Activated naive CD8-positive, alpha-beta T cell treated with anti-CD3 and anti-CD28 coated beads, Interleukin-2, amount 50 U/mL, for 24 hours (primary cell): ENCODE results near the gene ST6GALNAC2.

Experiments
- ATAC-seq: fragments of 150-1000 bp; cut with Tn5 transposase; one replicate; pipeline ENCODE4 v1.10.0; 2021
- DNase-seq: peaks from one replicate; pipeline ENCODE4 v3.0.0; 2021
- H3K27ac Mint-ChIP-seq: one replicate; pipeline ENCODE4 v1.8.0; 2021; ENCODE audit warnings: mild to moderate bottlenecking, mixed read lengths
- H3K27me3 Mint-ChIP-seq: one replicate; pipeline ENCODE4 v1.8.0; 2021; ENCODE audit warnings: mixed read lengths
- H3K36me3 Mint-ChIP-seq: one replicate; pipeline ENCODE4 v1.8.0; 2021; ENCODE audit warnings: low read depth, mixed read lengths
- H3K4me1 Mint-ChIP-seq: one replicate; pipeline ENCODE4 v1.8.0; 2021; ENCODE audit warnings: mixed read lengths
- H3K4me3 Mint-ChIP-seq: one replicate; pipeline ENCODE4 v1.8.0; 2021; ENCODE audit warnings: mild to moderate bottlenecking, moderate library complexity, mixed read lengths
- H3K9me3 Mint-ChIP-seq: one replicate; pipeline ENCODE4 v1.8.0; 2021; ENCODE audit warnings: mixed read lengths

ST6GALNAC2 gene

GRCh38 chr17:76517638-76518038 lies 68.0 kb downstream of the ST6GALNAC2 start:
- Mint-ChIP-seq H3K4me1 (peaks cover 47% of the 10 kb centered on the region), H3K9me3 (no peaks in the 10 kb centered on the region), H3K27ac (no peak overlapping the region), H3K36me3 (no peaks in the 10 kb centered on the region), H3K4me3 (no peak overlapping the region), H3K27me3 (no peaks in the 10 kb centered on the region)
- ATAC-seq: no peak
- DNase-seq: no peak
